GM12878 (cell line): ENCODE measurements around the gene BEAN1. TPM values are rescaled to one million over a fixed set of nuclear protein-coding genes. Genes with fewer than 3 reads are reported as not detected.

Source experiments
- ATAC-seq: fragments of 200-7000 bp; cut with Tn5 transposase; 3 replicates; pipeline ENCODE4 v1.9.1; 2020; ENCODE audit warnings: mild to moderate bottlenecking, moderate library complexity
- BruUV-seq: library from RNA; stranded (reverse); fragments of 400-500 nt; replicated peaks from 2 replicates; lab custom pipeline; 2021; lab: Mats Ljungman, UMichigan
- CTCF ChIA-PET: fragments of 300-600 bp; sonication (Branson Sonifier 250); formaldehyde crosslinking; extraction: SDS; loops from one replicate; lab custom pipeline; 2021; ENCODE audit warnings: inconsistent platforms; lab: Yijun Ruan, JAX
- POLR2A ChIA-PET: fragments of 350-600 bp; formaldehyde crosslinking; extraction: SDS; loops from one replicate; lab custom pipeline; 2021; ENCODE audit warnings: inconsistent platforms; lab: Charles Lee
- RAD21 ChIA-PET: fragments of 300-600 bp; sonication (Branson Sonifier 250); formaldehyde crosslinking; loops from one replicate; lab custom pipeline; 2023; ENCODE audit warnings: antibody characterized with exemption; ENCODE audit not compliant: unreplicated experiment; lab: Charles Lee
- SMC1A ChIA-PET: fragments of 300-600 bp; sonication (Branson Sonifier 250); formaldehyde crosslinking; loops from one replicate; lab custom pipeline; 2023; ENCODE audit not compliant: unreplicated experiment, uncharacterized antibody; lab: Charles Lee
- DNase-seq: peaks from one replicate; pipeline ENCODE4 v3.0.0-alpha.2; 2011; ENCODE audit warnings: low read depth, low spot score
- FAIRE-seq: peaks from 3 replicates; lab custom pipeline; 2011; peaks lifted over from hg19 to GRCh38; lab: Jason Lieb, UNC
- H2AFZ ChIP-seq: 2 replicates; pipeline ENCODE4 v1.6.0; 2011; ENCODE audit warnings: low read depth, low read length, control low read depth; ENCODE audit not compliant: control insufficient read depth
- H3K27ac ChIP-seq: 2 replicates; pipeline ENCODE4 v1.5.1; 2011; ENCODE audit warnings: control low read depth; ENCODE audit not compliant: control insufficient read depth, insufficient read depth
- H3K27me3 ChIP-seq, 2 experiments: replicated peaks in 1 of 2; 2 replicates each; pipeline versions ENCODE4 v1.6.0 to v1.6.1; 2011; ENCODE audit warnings: low read length in 1 of 2; ENCODE audit not compliant: control insufficient read depth in 2 of 2, insufficient read depth in 2 of 2
- H3K36me3 ChIP-seq, 2 experiments: 2 replicates each; pipeline ENCODE4 v1.5.1; 2011; ENCODE audit warnings: low read length in 1 of 2; ENCODE audit not compliant: control insufficient read depth in 2 of 2, insufficient read depth in 2 of 2
- H3K4me1 ChIP-seq: 2 replicates; pipeline ENCODE4 v1.6.1; 2011; ENCODE audit warnings: mild to moderate bottlenecking, low read length, moderate library complexity, mixed read lengths; ENCODE audit not compliant: control insufficient read depth, insufficient read depth
- H3K4me2 ChIP-seq: 2 replicates; pipeline ENCODE4 v1.6.0; 2011; ENCODE audit warnings: control low read depth; ENCODE audit not compliant: control insufficient read depth, insufficient read depth
- H3K4me3 ChIP-seq: fragments of 200-600 bp; sonication (generic); 2 replicates; pipeline ENCODE4 v1.5.1; 2016
- H3K79me2 ChIP-seq: 2 replicates; pipeline ENCODE4 v1.6.0; 2011; ENCODE audit warnings: low read length; ENCODE audit not compliant: control insufficient read depth, insufficient read depth
- H3K9ac ChIP-seq: 2 replicates; pipeline ENCODE4 v1.8.0; 2011; ENCODE audit warnings: low read length, control low read depth, mixed read lengths; ENCODE audit not compliant: control insufficient read depth, insufficient read depth
- H3K9me3 ChIP-seq: replicated peaks from 3 replicates; pipeline ENCODE4 v1.5.1; 2011; ENCODE audit warnings: mild to moderate bottlenecking, low read length; ENCODE audit not compliant: control insufficient read depth, insufficient read depth
- H4K20me1 ChIP-seq: 2 replicates; pipeline ENCODE4 v1.6.0; 2011; ENCODE audit not compliant: control insufficient read depth, insufficient read depth
- ATF2 ChIP-seq: IDR thresholded peaks from 2 replicates; pipeline ENCODE4 v1.6.1; 2012; ENCODE audit warnings: low read length, inconsistent platforms
- BACH1 ChIP-seq: fragments of 450-650 bp; IDR thresholded peaks from 2 replicates; pipeline ENCODE4 v1.6.1; 2017; ENCODE audit warnings: mild to moderate bottlenecking, borderline replicate concordance
- EGR1 ChIP-seq, 2 experiments: IDR thresholded peaks; 1 replicate in 1 of 2; 2 replicates in 1 of 2; pipeline ENCODE4 v1.6.1; 2011 to 2012; ENCODE audit warnings: low read depth in 2 of 2, low read length in 2 of 2, borderline replicate concordance in 1 of 2, mild to moderate bottlenecking in 1 of 2, moderate library complexity in 1 of 2
- ESRRA ChIP-seq: IDR thresholded peaks from 2 replicates; pipeline ENCODE4 v1.6.1; 2012; ENCODE audit warnings: mild to moderate bottlenecking, low read length, improper control_type of control experiment
- HSF1 ChIP-seq: fragments of 150-350 bp; IDR thresholded peaks from 2 replicates; pipeline ENCODE4 v1.6.1; 2014; ENCODE audit warnings: mild to moderate bottlenecking, low read depth, low read length
- IKZF1 ChIP-seq: fragments of 450-650 bp; conservative IDR thresholded peaks from 2 replicates; pipeline ENCODE4 v1.6.1; 2017; ENCODE audit warnings: antibody characterized with exemption, mild to moderate bottlenecking
- MEF2B ChIP-seq: fragments of 450-650 bp; IDR thresholded peaks from 2 replicates; pipeline ENCODE4 v1.6.1; 2018; ENCODE audit warnings: mild to moderate bottlenecking, moderate library complexity; ENCODE audit not compliant: partially characterized antibody, poor library complexity, severe bottlenecking
- NFIC ChIP-seq: IDR thresholded peaks from 2 replicates; pipeline ENCODE4 v1.6.1; 2012; ENCODE audit warnings: low read depth, mild to moderate bottlenecking, inconsistent platforms, low read length, moderate library complexity
- PAX8 ChIP-seq: fragments of 450-650 bp; IDR thresholded peaks from 2 replicates; pipeline ENCODE4 v1.6.1; 2017; ENCODE audit warnings: mild to moderate bottlenecking, moderate library complexity
- RB1 ChIP-seq: fragments of 450-650 bp; formaldehyde crosslinking; IDR thresholded peaks from 2 replicates; pipeline ENCODE4 v1.6.1; 2017; ENCODE audit warnings: mild to moderate bottlenecking, borderline replicate concordance
- TAF1 ChIP-seq: IDR thresholded peaks from 2 replicates; pipeline ENCODE4 v1.6.1; 2011; ENCODE audit warnings: mild to moderate bottlenecking, low read depth, low read length, borderline replicate concordance
- WGBS: methylation state at CpG from one replicate; pipeline ENCODE4 v1.1.6; 2016; ENCODE audit warnings: low lambda C conversion rate; ENCODE audit not compliant: insufficient replicate concordance, insufficient coverage; ENCODE audit errors: missing lambda C conversion rate; 5-methylcytosine and 5-hydroxymethylcytosine counted together
- in situ Hi-C: fragments of 300-500 bp; cut with MboI; formaldehyde crosslinking; loops from 9 replicates; pipeline ENCODE4 v1.14.3; 2018; ENCODE audit warnings: mixed read lengths
- intact Hi-C: fragments of 100-400 bp; cut with micrococcal nuclease; formaldehyde crosslinking; loops from one replicate; pipeline ENCODE4 v1.14.2; 2022; ENCODE audit not compliant: unreplicated experiment
- polyA plus RNA-seq, 11 experiments: library from polyadenylated mRNA; depleted of rRNA in 4 of 11; unstranded in 6 of 11; stranded (reverse) in 5 of 11; fragments of >200 nt; fragmentation: Nextera tagmentation in 4 of 11; fragmentation: Illumina TruSeq in 1 of 11; extraction: Ambion mirVana in 4 of 11; extraction: Trizol in 1 of 11; gene quantifications; 1 replicate in 1 of 11; 2 replicates in 10 of 11; pipeline versions ENCODE4 v1.2.1 to v1.2.3, GENCODE V29; 2011 to 2016; ENCODE audit warnings: inconsistent platforms in 2 of 11, missing spikeins in 2 of 11, low read depth in 1 of 11
- total RNA-seq, 4 experiments: library from RNA; depleted of rRNA in 3 of 4; stranded (reverse); fragments of >200 nt in 3 of 4; fragmentation: Illumina TruSeq in 1 of 4; extraction: Trizol in 1 of 4; gene quantifications; 2 replicates each; pipeline versions ENCODE4 v1.2.1 to v1.2.3, GENCODE V29; 2013 to 2021

BEAN1 gene
- total and polyA plus RNA-seq, 10 of the 15 experiments (the other 5 are each of a cell fraction or from before 2014, with no cell fraction given) = not detected

- POLR2A ChIA-PET = no interaction called here
- Histone ChIP-seq H2AFZ (no peak overlapping the region), H3K4me1 (peaks cover 4% of the 10 kb centered on the region; the same call in 1 of the 2 replicates), H3K27me3 (peaks cover 2 to 4% of the 10 kb centered on the region in 2 experiments; a peak in 3 of 4 replicates), H3K4me2 (no peak overlapping the region), H3K36me3 (no peaks in the 10 kb centered on the region), H3K9me3 (no peaks in the 10 kb centered on the region; the same call in 2 of the 3 replicates), H3K27ac (no peak overlapping the region), H3K9ac (no peak overlapping the region), H4K20me1 (no peaks in the 10 kb centered on the region), H3K4me3 (no peak overlapping the region), H3K79me2 (no peaks in the 10 kb centered on the region)
- no peak for ATAC-seq
- in situ Hi-C loops (loop anchor here (5.0 kb wide), 4 partner anchors 72 to 462 kb away; no protein-coding TSS in a partner anchor), intact Hi-C loops (loop anchor here (5.0 kb wide), 3 partner anchors 257 to 462 kb away; no protein-coding TSS in a partner anchor)
- no peak for FAIRE-seq
- RAD21 ChIA-PET = interaction anchor here (1.1 to 5.9 kb wide), 7 partner anchors 72 to 462 kb away, joined by 3 to 51 read pairs (median 4); no protein-coding TSS in a partner anchor
- SMC1A ChIA-PET = interaction anchor here (1.1 to 5.3 kb wide), 6 partner anchors 70 to 346 kb away, joined by 3 to 36 read pairs (median 8); partner anchors contain the start of gene DYNC1LI2
- DNase-seq = no peak
- TF ChIP-seq NFIC (no peak), BACH1 (no peak), ESRRA (no peak), PAX8 (no peak), RB1 (no peak), IKZF1 (no peak), HSF1 (no peak), MEF2B (no peak), TAF1 (no peak), EGR1 (IDR thresholded peaks at IDR 0.05; ENCODE audit: borderline replicate concordance in 1 of 2, low read depth in 2 of 2, low read length in 2 of 2) (no peak), ATF2 (no peak)
- CTCF ChIA-PET = interaction anchor here (0.7 to 7.2 kb wide), 24 partner anchors 9 to 463 kb away, joined by 3 to 118 read pairs (median 4); partner anchors contain the start of gene NAE1
- no TSS peak for BruUV-seq
- 2% methylated on average over 2 of the region's 2 CpGs for WGBS
Observed at GRCh38 chr16:66405057-66405783, 21.9 kb upstream of the BEAN1 start.
